AG08395 (cell line): ENCODE data around the gene AP3D1.

Experiments
- DNase-seq: peaks from one replicate; pipeline ENCODE4 v3.0.0; 2012; ENCODE audit warnings: mixed read lengths, low spot score

Gene AP3D1

DNA sequence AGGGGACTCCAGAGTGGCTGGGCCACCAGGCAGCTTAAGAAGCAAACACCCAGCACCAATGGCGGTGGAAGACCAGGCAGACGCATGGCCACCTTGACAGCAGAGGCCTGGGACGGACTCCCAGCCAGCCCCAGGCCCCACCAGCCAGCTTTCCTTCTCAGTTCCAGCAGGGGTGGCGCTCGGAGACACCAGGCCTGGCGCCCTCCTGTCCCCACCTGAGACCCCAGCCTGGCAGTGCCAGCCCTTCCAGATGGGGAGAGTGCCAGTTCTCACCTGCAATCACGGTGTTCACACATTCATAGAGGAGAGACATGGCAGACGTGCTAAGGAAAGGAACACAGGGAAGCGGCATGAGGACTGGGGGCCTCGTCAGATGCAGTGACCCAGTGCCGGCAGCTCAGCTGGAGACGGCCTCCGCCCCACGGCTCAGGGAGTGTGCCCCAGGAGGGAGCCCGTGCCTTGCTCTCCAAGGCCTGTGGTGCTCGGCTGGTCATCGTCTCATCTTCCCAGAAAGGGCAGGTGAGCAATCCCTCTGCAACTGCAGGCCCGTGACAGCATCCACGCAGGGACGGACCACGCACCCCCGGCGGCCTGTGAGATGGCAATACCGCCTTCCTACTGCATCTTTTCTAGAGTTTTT is 24.4 kb downstream of the AP3D1 start:
- DNase-seq, result no peak

DNA sequence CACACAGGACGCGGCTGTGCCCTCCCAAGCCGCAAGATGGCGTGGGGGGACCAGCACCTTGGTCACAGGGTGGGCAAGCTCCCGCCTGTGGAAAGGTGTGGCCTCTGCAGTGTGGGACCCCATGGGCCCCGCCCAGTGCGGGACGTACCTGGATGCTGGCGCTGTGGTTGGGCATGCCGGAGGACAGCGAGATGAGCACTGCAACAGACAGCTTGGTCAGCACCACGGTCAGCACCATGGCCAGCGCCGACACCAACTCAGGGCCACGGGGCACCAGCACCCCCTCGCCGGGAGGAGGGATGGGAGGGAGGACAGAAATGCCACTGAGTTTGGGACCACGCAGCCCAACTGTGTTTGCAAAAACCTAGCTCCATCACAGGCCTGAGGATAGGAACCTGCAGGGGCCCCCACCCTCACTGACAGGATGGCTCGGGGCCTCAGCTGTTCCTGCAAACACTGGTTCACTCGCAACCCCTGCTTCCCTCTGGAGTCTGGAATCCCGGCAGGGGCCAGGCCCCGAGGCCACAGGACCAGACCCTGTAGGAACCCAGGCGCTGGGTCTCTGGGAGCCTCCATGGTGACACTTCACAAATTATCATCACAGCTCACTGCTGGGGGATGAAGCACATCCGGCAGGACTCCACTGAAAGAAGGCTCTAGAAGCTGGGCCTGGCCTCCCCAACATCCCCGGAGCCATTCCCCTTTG is 27.5 kb downstream of the AP3D1 start:
- DNase-seq, result no peak

DNA sequence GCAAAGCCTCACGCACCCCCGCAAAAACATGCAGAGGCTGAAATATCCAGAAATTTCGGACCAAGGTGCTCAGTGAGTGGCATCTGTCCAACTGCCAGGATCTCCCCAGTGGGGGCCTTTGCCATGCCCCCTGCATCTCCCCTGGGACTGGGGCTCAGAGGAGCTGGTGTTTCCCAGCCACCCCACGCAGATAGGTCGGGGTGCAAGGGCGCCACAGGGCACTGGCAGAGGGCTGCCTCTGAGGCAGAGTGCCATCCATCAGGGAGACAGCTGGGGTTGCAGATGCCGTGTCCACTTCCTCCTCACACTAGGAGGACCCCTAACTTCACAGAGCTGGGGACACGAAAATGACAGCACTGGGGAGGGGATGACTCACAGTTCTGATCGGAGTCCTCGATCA is 28.4 kb downstream of the AP3D1 start:
- no peak for DNase-seq

DNA sequence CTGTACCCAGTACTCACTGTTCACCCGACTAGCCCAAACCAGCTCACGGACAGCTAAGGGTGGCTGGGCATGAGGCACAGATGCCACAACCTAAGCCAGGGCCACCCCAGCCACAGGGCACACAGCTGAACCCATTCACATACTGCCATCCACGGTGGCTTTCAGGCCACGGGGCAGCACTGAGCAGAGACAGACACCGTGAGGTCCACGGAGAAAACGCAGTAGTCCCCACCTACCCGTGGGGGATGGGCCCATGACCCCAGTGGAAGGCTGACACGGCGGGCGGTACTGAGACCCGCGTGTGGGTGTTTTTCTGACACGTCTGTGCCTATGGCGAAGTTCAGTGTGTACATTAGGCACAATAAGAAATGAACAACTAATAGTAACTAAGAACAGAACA is 29.1 kb downstream of the AP3D1 start:
- no peak for DNase-seq

DNA sequence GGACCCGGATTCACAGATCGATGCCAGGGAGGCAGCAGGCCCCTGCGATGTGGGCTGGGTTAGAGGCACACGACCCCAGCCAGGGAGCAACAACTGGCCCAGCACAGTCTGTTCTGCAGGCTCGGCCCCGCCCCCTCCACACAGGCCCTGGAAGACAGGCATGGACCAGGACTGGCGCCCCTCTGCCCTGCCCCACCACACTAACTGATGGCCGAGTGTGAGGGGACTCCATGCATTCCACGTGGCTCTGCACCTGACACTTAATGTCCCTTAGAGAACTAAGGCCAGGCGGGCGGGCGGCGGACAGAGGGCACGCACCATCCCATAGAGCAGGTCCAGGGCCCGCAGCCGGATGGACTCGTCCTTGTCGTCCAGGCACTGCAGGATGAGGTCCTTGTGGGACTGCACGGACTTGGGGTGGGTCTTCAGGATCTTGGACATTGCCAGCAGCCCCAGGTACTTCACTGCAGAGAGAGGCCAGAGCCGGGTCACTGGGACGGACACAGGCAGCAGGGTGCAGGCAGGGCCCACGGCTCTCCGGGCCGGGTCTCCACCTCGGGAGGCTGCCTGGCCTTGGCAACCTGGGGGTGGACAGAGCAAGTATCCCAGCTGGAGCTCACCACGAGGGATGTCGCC is 29.8 kb downstream of the AP3D1 start:
- DNase-seq, result no peak

DNA sequence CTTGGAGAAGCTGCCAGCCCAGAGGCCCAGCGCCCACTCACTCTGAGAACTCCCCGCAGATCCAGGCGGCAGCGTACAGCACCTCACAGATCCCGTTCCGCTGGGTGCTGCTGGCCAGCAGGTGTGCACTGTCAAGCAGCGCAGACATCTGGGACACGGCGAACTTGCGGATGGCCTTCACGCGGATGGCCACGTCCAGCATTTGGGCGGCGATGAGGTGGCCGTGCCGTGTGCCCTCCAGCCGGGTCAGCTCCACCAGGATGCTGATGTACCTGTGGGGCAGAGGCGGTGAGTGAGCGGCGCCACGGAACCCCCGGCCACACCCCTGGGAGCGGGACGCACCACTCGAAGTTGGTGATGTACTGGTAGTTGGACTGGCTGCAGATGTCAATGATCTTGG is 30.5 kb downstream of the AP3D1 start:
- no peak for DNase-seq

DNA sequence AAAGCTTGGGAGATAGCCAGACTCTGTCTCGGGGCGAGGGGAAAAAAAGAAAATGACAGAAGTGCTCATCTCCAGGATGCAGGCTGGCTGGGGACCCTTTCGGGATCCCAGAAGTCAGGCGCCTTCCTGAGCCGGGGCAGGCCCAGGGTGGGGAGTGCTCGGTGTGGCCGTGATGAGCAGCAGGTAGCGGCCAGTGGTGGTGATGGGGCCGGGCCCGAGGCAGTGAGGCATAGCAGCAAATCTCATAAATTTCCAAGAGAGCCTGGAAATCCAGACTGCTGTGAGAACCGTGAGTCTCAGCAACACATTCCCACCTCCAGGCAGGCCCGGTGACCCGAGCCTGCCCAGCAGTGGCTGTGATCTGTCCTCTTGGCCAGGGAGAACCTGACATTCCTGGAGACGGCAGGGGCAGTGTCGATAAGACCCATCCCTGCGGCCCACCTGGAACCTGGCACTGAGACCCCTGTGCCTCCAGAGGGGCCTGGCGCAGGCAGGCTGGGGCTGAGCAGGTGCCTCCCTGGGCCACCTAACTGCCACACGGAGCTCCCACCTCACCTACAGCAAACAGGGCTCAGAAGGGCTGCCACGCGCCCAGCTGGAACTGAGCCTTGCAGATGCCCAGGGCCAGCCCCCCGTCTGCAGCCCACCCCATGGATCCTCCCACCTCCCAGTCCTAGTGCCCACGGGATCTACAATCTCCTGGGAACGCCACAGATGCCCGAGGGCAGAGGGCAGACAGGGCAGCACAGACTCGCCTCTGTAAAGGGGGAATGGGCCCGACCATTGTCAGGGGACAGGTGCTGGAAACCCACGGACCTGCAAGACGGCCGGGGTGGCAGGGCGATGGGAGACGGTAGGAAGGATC is 31.2 kb downstream of the AP3D1 start:
- DNase-seq, result no peak

DNA sequence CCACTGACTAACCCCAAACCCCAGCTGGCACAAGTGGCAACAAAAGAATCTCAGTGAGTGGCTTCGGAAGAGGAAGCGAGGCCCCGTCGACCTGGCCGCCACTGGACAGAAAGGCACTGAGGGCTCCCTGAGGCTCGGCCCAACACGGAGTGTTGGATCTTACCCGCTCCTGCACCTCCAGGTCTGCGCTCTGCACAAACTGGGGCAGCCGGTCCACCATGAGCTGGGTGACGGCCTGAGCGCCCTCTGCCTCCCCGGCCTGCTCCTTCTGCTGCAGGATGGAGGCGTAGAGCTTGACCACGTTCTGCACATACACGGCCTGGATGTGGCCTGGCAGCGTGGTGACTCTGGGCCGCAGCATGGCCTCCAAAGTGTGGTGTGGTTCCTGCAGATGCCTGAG is 32.9 kb downstream of the AP3D1 start:
- DNase-seq, result no peak

DNA sequence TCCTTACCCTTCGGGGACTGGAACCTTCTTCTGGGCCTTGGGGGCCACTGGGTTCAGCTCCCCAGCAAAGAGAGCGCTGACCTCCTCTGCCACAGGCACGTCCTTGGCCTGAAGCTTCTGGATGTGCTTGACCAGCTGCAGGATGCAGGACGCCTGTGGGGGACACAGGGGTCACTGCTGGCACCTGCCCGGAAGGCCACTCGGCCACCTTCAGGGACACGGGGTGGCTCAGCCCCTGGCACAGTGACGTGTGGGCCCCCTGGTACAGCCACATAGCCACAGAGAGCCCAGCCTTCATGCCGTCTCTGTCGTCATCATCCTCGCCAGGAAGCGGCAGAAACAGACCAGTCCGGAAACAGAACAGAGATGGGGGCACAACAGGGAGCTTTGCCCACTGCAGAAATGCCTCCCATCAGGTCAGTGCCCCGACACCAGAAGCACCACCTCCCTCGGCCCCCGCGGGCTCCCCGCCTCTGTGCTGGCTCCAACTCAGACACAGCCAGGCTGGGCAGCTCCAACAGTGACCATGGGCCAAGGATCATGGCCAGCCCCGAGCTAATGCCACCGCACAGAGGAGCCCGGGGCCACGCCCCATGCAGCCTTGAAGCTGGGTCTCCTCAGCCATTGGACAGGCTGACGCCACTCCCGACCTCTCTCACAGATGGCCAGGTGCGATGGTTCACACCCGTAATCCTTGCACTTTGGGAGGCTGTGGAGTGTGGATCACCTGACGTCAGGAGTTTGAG is 34.0 kb downstream of the AP3D1 start:
- no peak for DNase-seq

DNA sequence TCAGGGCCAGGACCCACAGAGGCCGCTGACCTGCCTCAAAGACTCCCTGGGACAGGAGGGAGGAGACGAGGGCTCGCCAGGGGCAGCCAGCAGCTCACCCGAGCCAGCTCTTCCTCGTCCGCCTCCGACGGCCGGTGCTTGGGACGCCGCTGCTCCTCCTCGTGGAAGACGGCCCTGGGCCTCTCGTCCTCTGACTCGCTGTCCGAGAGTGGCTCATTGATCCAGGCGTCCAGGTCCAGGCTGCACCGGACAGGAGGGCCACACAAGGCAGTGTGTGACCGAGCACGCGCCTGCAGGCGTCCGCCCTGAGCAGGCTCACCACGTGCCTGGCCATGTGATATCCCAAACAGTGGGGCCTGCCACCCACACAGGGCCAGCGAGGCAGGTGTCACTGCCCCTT is 34.9 kb downstream of the AP3D1 start:
- DNase-seq, result no peak

DNA sequence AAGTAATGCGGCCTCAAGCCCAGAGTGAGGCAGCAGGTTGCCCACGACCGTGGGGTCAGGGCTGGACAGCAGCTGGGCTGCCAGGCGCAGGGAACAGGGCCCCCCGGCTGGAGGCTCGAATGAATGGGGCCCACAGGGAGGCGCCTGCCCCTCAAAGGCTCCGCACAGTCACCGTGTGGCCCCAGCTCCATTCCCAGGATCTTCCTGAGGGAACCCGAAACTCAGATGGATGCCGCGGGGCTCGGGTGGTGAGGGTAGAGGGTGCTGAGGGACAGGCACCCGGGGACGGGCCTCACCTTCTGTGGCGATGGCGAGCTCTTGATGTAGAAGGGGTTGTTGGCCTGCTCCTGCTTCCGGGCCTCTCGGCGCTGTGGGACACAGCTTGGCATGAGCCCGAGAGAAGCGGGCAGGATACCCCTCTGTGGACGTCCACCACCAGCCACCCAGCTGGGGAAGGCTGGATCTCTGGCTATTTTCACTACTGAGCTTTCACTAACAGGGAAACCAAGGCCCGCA is 35.4 kb downstream of the AP3D1 start:
- DNase-seq, result no peak

DNA sequence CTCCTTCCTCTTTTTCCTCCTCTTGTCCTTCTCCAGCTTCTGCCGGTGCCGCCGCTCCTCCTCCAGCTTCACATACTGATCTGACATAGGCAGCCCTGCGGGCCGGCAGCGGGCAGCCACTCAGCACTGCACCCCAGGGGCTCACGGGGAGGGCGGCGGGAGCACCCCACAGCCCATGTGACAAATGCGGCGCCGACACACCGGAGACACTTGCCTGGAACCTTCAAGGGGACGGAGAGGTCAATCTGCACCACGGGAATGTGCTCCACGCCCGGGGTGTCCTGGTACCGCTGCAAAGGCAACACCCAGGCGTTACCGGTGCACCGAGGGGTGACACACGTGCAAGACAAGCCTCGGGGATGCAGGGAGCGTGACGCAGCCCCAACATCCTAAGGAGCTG is 36.0 kb downstream of the AP3D1 start:
- DNase-seq, result no peak

DNA sequence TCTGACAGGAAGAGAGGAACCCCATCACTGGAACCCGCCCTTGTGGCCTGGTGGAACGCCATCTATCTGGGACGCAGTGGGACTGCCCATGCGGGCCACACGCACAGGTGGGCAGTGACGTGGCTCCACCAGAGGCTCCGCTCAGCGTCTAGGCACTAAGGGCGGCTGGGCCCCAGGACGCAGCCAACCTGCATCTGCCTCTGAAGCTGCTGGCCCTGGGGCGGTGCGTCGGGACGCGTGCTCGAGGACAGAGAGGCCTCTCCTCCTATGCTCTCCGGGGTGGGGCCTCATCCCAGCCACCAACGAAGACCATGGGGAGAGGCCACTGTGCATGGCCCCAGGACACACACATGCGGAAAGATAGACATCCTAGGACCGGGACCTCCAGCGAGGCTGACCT is 36.5 kb downstream of the AP3D1 start:
- no peak for DNase-seq

DNA sequence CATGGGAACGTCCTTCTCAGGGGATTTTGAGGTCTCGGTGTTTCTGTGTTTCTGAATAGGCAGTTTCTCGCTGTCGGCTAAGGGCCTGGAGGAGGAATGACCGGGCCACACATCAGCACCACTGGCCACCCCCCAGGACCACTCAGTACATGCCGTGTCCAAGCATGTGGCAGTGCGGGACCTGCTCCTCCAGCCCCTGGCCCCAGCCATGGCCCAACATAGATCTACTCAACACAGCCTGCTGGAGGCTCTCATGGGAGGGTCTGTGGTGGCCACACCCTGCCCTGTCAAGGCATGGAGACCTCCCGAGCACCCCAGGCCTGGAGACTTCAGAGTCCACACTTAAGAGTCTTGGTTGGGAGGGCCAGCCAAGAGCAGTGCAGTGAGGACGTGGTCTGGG is 37.1 kb downstream of the AP3D1 start:
- no peak for DNase-seq

DNA sequence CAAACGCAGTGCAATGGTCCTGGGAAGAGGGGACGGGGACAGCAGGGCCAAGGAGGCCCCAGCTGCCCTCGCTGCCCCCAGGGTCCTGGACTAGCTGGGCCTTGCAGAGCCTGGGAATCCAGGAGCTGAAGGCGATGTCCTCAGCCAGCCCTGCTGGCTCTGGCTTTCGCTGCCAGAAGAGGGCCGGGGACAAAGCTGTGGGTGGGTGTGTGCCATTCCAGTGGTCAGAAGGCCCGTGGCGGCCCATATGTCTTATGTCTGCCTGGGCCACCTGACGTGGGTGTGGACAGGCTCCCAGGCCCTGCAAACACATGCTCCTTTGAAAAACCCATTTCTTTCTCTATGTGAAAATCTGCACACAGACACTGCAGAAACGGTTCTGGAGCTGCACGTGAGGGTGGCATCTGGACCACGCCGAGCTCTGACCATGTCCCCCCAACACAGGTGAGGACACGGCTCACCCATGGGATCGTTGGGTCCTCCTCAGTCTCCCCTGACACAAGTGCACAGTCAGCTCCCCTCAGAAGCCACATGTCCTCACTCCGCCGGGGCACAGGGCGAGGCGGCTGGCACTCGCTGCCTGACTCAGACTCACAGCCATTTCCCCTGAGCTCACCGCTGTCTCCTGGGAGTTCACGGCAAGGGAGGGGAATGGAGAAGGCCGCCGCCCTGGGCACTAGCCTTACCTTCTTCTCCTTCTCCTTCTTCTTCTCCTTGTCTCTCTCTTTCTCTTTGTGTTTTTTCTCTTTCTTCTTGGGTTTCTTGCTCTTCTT is 37.7 kb downstream of the AP3D1 start:
- peak; percentile 44 for DNase-seq

DNA sequence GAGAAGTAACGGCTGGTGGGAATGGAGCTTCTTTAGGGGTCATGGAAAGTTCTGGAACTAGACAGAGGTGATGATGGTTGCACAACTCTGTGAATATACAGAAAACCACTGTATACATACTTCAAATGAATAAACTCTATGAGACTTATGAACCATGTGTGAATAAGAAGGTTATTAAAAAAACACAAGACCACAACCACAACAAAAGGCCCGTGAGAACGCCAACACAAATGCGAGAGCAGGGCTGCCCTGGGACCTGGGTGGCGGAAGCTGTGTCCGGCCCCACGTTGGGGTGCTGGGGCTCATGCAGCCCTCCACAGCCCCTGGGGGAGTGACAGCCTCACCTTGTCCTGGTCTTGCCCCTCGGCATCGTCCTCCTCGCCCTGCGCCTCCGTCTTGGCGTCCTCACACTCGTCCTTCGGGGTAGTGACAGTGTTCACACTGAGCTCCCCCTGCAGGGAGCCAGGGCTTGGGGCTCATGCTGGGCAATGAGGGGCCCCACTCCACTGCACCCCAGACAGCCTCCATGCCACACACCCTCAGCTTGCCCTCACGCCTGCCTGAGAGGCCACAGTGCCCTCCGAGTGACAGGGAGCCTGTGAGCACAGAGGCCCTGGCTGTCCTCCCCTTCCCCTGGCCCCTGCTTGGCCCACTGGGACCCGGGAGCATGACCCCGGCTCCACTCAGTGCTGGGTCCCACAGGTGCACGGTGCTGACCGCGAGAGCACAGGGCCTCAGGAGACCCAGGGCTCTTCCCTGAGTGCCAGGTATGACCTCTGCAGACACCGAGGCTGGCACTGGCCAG is 38.6 kb downstream of the AP3D1 start:
- no peak for DNase-seq

DNA sequence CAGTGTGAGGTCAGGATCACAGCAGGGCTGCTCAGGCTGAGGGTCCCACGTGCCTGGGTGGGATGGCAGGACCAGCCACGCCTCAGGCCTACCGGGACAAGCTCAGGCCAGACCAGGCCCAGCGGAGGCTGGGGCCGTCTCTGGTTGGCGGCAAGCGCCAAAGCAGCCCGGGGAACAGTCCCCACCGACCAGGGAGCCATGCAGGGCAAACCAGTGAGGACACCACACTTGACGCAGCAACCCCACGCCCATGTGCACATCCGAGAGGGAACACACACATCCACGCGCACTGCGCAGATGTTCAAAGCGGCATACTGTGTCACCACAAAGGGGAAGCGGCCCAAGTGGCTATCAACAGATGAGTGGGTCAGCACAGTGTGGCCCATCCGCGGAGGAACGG is 39.5 kb downstream of the AP3D1 start:
- DNase-seq, result no peak

DNA sequence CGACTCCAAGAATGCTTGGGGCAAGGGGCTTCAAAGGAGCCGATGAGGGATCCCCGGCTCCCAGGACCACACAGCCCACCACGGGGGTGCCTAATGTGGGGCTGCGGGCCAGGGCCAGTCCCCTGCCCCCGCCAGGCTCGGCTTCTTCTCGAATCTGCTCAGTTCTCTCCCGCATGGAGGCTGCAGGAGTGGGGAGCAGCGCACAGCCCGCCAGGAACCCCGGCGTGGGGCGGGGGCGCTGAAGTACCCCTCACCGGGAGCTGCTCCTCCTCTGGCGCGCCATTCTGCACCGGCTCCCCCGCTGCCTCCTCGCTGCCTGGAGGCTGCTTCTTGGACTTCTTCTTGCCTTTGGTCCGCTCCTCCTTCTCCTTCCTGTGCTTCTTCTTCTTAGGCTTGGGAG is 39.9 kb downstream of the AP3D1 start:
- no peak for DNase-seq

DNA sequence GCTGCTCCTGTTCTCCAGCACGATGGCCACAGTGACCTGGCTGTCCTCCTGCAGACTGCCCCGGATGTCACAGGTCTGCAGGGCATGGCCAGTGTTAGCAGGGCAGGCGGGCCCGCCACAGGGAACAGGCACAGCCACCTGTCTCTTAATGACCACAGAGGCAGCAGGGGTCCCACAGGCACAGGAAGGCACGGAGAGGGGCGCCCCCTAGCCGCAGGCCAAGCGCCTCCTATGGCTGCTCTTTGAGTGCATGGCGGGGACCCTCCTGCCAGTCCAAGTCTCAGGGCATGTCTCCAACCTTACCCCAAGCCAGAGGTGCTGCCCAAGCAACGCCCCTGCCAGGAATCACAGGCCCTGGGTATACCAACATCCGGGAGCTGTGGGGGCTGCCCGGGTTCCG is 40.5 kb downstream of the AP3D1 start:
- DNase-seq, result no peak
